Activated naive CD4-positive, alpha-beta T cell treated with anti-CD3 and anti-CD28 coated beads, Interleukin-2, amount 10 ng/mL, durations not matched to agents 7 days and 5 days (primary cell): ENCODE results near the gene UPK3A.

Experiments used
- CTCF ChIA-PET: fragments of 350-600 bp; sonication (Branson Sonifier 250); formaldehyde crosslinking; loops from one replicate; lab custom pipeline; 2021; ENCODE audit warnings: antibody characterized with exemption; lab: Charles Lee
- DNase-seq: peaks from one replicate; pipeline ENCODE4 v3.0.0-alpha.2; 2020
- H3K27ac Mint-ChIP-seq: one replicate; pipeline ENCODE4 v1.8.0; 2021; ENCODE audit warnings: mild to moderate bottlenecking, moderate library complexity, mixed read lengths
- H3K27me3 Mint-ChIP-seq: one replicate; pipeline ENCODE4 v1.8.0; 2021; ENCODE audit warnings: mild to moderate bottlenecking, mixed read lengths
- H3K36me3 Mint-ChIP-seq: one replicate; pipeline ENCODE4 v1.8.0; 2021; ENCODE audit warnings: mixed read lengths
- H3K4me1 Mint-ChIP-seq: one replicate; pipeline ENCODE4 v1.8.0; 2021; ENCODE audit warnings: mixed read lengths
- H3K4me3 Mint-ChIP-seq: one replicate; pipeline ENCODE4 v1.8.0; 2021; ENCODE audit warnings: mild to moderate bottlenecking, moderate library complexity, mixed read lengths
- H3K9me3 Mint-ChIP-seq: one replicate; pipeline ENCODE4 v1.8.0; 2021; ENCODE audit warnings: mixed read lengths

The UPK3A gene

GRCh38 chr22:45284705-45285262 is at the start of gene UPK3A:
UPK3A (plus strand) TSS chr22:45284949; CDS start chr22:45285014, 65 bp downstream.
- no peak within 1 kb of the TSS for H3K4me3 Mint-ChIP-seq

DNA sequence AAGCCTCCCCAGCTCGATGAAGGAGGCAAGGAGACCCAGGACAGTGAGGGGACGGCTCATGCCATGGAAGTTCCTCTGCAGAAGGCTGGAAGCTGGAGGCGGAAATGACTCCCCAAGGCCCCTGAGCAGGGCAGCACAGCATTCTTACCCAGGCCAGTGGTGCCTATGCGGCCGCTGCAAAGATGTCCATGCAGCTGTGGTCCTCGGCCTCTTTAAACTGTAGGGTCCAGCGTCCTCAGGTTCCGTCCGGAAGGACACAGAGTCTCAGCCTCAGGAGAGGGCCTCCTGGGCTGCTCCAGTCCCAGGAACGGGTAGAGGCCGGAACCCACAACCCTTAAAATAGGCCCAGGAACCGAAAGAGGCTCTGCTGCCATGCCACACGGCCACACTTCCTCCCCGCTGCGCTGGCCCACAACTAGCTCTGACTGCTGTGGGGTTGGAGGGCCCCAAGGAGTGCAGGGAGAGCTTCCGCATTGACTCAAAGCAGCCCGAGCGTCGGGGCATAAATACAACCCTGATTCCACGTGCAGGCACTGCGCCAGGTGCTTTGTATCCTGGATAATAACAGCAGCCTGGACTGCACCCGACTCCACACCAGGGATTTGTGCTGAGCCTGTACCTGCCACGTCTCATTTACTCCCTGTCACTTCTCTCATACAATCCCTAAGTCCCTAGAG is 49.5 kb upstream of the UPK3A start:
- Mint-ChIP-seq H3K36me3 (peaks cover 4% of the 10 kb centered on the region), H3K27ac (no peak overlapping the region), H3K9me3 (no peaks in the 10 kb centered on the region), H3K27me3 (peaks cover 7% of the 10 kb centered on the region), H3K4me1 (peaks cover 17% of the 10 kb centered on the region), H3K4me3 (no peak overlapping the region)
- DNase-seq, result no peak
- CTCF ChIA-PET, result no interaction called here

More at GRCh38 chr22:45284705-45285262, at the start of gene UPK3A:
- DNase-seq, result peak; percentile 71
- Mint-ChIP-seq H3K4me1 (peaks cover 16% of the 10 kb centered on the region), H3K27ac (no peak within 1 kb of the TSS), H3K27me3 (peaks cover 62% of the 10 kb centered on the region), H3K36me3 (no peaks in the 10 kb centered on the region), H3K9me3 (no peaks in the 10 kb centered on the region)
- CTCF ChIA-PET, result no interaction called here

DNA sequence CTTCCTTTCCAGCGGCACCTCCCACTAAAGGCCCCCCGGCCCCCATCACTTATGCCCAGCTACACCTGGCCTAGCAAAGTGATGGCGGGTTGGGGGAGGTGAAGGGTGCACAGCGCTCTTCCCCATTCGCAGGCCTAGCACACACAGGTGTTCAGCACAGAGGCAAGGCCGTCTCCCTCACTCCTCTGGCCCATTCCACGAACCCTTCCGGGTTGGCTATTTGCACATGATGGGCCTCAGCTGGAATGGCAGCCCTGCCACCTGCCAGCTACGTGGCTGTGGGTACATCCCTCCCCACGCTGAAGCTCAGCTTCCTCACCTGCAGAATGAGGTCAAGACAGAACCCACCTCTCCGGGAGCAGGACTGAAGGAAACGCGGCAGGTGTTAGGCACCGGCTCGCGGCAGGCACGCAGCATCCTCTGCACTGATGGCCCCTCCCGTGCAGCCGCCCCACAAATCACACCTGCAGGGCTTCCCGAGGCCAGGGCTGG is 48.9 kb upstream of the UPK3A start:
- H3K36me3 Mint-ChIP-seq, result peaks cover 4% of the 10 kb centered on the region
- no peak overlapping the region for H3K27ac Mint-ChIP-seq
- H3K9me3 Mint-ChIP-seq, result no peaks in the 10 kb centered on the region
- H3K27me3 Mint-ChIP-seq, result peaks cover 8% of the 10 kb centered on the region
- H3K4me1 Mint-ChIP-seq, result peaks cover 17% of the 10 kb centered on the region
- DNase-seq, result no peak
- CTCF ChIA-PET, result no interaction called here
- H3K4me3 Mint-ChIP-seq, result no peak overlapping the region

GRCh38 chr22:45237065-45237990 is 47.4 kb upstream of the UPK3A start:
- H3K4me1 Mint-ChIP-seq, result peaks cover 27% of the 10 kb centered on the region
- H3K27me3 Mint-ChIP-seq, result peaks cover 8% of the 10 kb centered on the region
- no peak for DNase-seq
- no peaks in the 10 kb centered on the region for H3K9me3 Mint-ChIP-seq
- H3K4me3 Mint-ChIP-seq, result no peak overlapping the region
- H3K36me3 Mint-ChIP-seq, result peaks cover 4% of the 10 kb centered on the region
- CTCF ChIA-PET, result no interaction called here
- peak overlapping the region; percentile 30 for H3K27ac Mint-ChIP-seq

GRCh38 chr22:45238076-45238956 is 46.4 kb upstream of the UPK3A start:
- CTCF ChIA-PET, result no interaction called here
- H3K4me1 Mint-ChIP-seq, result peaks cover 30% of the 10 kb centered on the region
- no peak for DNase-seq
- H3K36me3 Mint-ChIP-seq, result peaks cover 4% of the 10 kb centered on the region
- peak overlapping the region; percentile 11 for H3K4me3 Mint-ChIP-seq
- H3K9me3 Mint-ChIP-seq, result no peaks in the 10 kb centered on the region
- peaks cover 8% of the 10 kb centered on the region for H3K27me3 Mint-ChIP-seq
- no peak overlapping the region for H3K27ac Mint-ChIP-seq

DNA sequence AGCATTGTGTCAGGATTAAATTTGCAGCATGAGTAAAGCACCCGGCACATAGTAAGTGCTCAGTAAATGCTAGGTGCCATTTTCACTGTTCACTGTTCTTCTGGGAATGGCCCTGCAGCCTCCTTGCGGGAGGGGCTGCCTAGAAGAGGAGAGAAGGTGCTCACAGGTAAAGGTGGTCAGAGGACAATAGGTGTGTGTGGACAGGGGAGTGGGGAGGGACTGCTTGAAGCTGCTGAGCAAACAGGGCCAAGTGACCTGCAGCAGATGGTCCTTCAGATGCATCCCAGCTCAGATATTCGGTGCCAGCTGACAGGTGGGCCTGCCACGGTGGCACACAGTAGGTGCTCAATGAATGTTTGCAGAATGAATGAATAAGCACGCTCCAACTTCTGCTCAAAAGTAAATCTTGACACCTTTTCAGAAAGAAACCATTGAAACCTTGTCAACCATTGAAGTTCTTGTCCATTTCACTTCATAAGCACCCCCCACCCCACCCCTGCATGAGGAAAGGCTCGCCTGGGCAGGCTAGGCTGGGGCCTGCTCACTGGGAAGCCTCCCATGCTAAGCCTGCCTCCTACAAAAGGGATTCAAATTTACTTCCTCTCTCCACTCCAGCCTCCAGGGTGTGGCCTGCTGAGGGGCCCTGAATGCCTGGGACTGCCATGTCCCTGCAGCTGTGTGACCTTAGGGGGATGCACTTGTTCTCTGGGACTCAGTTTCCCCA is 45.6 kb upstream of the UPK3A start:
- Mint-ChIP-seq H3K4me1 (peaks cover 30% of the 10 kb centered on the region), H3K27ac (peak overlapping the region; percentile 65), H3K27me3 (peaks cover 8% of the 10 kb centered on the region), H3K9me3 (no peaks in the 10 kb centered on the region), H3K4me3 (peak overlapping the region; percentile 86), H3K36me3 (peaks cover 4% of the 10 kb centered on the region)
- DNase-seq, result no peak
- CTCF ChIA-PET, result no interaction called here

GRCh38 chr22:45239681-45240051 is 45.1 kb upstream of the UPK3A start:
- DNase-seq, result no peak
- Mint-ChIP-seq H3K9me3 (no peaks in the 10 kb centered on the region), H3K4me1 (peaks cover 30% of the 10 kb centered on the region), H3K27ac (peak overlapping the region; percentile 65), H3K27me3 (peaks cover 8% of the 10 kb centered on the region), H3K4me3 (peak overlapping the region; percentile 86), H3K36me3 (peaks cover 4% of the 10 kb centered on the region)
- CTCF ChIA-PET, result no interaction called here

DNA sequence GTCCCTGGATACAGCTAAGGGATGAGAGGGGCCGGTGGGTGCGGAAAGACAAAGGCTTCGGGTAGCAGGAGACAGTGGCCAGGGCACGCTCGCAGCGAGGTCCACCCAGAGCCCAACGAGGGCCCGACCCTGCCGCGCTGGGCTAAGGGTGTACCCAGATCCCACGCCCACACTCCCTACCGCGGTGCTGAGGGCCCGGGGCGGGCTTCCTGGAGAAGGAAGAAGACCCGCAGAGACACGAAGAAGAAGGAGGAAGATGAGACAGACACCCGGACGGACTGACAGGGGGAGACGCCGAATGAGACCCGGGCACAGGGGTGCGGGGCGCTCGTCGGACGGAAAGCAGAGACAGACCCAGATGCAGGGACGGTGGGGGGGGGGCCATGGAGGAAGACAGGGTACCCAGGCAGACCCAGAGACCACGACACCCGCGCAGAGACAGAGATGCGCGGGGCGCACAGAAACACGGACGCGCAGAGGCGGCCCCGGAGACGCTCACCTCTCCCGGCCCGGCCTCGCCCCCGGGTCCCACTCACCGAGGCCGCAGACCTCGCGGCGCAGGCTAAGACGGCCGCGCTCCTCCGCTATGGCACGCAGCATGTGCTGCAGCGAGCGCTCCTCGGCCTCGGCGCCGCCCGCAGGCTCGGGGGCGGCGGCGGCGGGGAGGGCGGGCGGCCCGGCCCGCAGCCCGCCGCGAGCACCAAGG is 44.5 kb upstream of the UPK3A start:
- CTCF ChIA-PET, result no interaction called here
- Mint-ChIP-seq H3K36me3 (peaks cover 4% of the 10 kb centered on the region), H3K27me3 (peaks cover 8% of the 10 kb centered on the region), H3K9me3 (no peaks in the 10 kb centered on the region), H3K4me1 (peaks cover 32% of the 10 kb centered on the region), H3K4me3 (peak overlapping the region; percentile 86), H3K27ac (peak overlapping the region; percentile 74)
- peak; percentile 56 for DNase-seq

- peak within 1 kb of the TSS; percentile 86 for H3K4me3 Mint-ChIP-seq
- H3K27me3 Mint-ChIP-seq, result peaks cover 8% of the 10 kb centered on the region
- CTCF ChIA-PET, result no interaction called here
- peaks cover 34% of the 10 kb centered on the region for H3K4me1 Mint-ChIP-seq
- H3K9me3 Mint-ChIP-seq, result no peaks in the 10 kb centered on the region
- DNase-seq, result peak; percentile 90
- peaks cover 4% of the 10 kb centered on the region for H3K36me3 Mint-ChIP-seq
- H3K27ac Mint-ChIP-seq, result peak within 1 kb of the TSS; percentile 82
Measured at GRCh38 chr22:45240810-45241631, 43.7 kb upstream of the UPK3A start, which contains the start of gene KIAA0930. KIAA0930 (minus strand) TSS chr22:45240894; CDS start chr22:45240703, 191 bp downstream.

DNA sequence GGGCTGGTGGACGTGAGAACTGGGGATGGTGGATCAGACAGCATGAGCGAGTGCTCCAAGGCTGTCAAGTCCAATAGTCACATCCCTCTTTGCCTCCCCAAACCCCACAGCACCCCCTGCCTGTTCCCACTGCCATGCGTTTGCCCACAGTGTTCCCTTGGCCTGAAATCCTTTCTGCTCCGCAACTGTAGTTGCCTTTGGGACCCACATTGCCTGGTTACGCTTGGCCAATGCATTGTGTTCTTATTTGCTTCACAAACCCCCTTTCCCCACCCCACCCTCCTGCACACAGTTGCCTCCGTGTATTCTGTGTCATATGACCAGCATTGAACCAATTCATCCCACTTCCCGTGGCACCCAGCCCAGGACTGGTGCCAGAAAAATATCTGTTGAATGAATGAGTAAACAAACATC is 42.0 kb upstream of the UPK3A start:
- H3K27ac Mint-ChIP-seq, result no peak overlapping the region
- no peak overlapping the region for H3K4me3 Mint-ChIP-seq
- peaks cover 50% of the 10 kb centered on the region for H3K4me1 Mint-ChIP-seq
- peaks cover 8% of the 10 kb centered on the region for H3K27me3 Mint-ChIP-seq
- H3K36me3 Mint-ChIP-seq, result peaks cover 4% of the 10 kb centered on the region
- no peaks in the 10 kb centered on the region for H3K9me3 Mint-ChIP-seq
- DNase-seq, result no peak
- CTCF ChIA-PET, result no interaction called here

DNA sequence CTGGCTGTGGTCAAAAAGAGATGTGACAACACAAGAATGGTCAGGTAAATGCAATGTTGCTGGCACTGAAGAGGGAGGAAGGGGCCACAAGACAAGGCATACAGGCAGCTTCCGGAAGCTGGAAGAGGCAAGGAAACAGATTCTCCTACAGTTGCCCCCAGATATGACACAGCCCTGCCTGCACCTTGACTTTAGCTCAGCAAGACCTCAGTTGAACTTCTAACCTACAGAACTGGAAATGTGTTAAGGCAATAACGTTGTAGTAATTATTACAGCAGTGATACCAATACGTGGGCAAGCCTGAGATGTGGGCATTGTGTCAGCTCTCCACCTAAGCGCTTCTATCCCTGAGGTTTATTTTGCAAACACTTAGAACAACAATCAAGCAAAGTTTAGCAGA is 39.8 kb upstream of the UPK3A start:
- H3K4me1 Mint-ChIP-seq, result peaks cover 53% of the 10 kb centered on the region
- no peaks in the 10 kb centered on the region for H3K9me3 Mint-ChIP-seq
- no peaks in the 10 kb centered on the region for H3K36me3 Mint-ChIP-seq
- H3K27ac Mint-ChIP-seq, result no peak overlapping the region
- H3K4me3 Mint-ChIP-seq, result no peak overlapping the region
- CTCF ChIA-PET, result no interaction called here
- no peak for DNase-seq
- peaks cover 5% of the 10 kb centered on the region for H3K27me3 Mint-ChIP-seq
